GM11168 (cell line): ENCODE results near the gene STAC.
"Not testable (repeated sequence)": the region's sequence is repeated elsewhere in the genome, so short reads cannot be mapped to it uniquely, and the experiment has no call there.

Experiments
- in situ Hi-C: fragments of 300-500 bp; cut with MboI; formaldehyde crosslinking; loops from one replicate; pipeline ENCODE4 v1.12.0; 2022; ENCODE audit warnings: low sequenced_read_pairs; ENCODE audit not compliant: unreplicated experiment

Gene STAC

GRCh38 chr3:36561601-36562000 is 181.3 kb downstream of the STAC start:
- in situ Hi-C loops: no loop called here

- in situ Hi-C loops: no loop called here
Measured at GRCh38 chr3:36562945-36563344, 182.6 kb downstream of the STAC start.

- in situ Hi-C loops: no loop called here
Measured at GRCh38 chr3:36575241-36575640, 194.9 kb downstream of the STAC start.

GRCh38 chr3:36578418-36578817 is 198.1 kb downstream of the STAC start:
- in situ Hi-C loops: not testable (repeated sequence)

- in situ Hi-C loops: no loop called here
Measured at GRCh38 chr3:36579746-36580145, 199.4 kb downstream of the STAC start.

- in situ Hi-C loops: no loop called here
Measured at GRCh38 chr3:36580716-36581115, 200.4 kb downstream of the STAC start.

GRCh38 chr3:36591959-36592358 is 211.7 kb downstream of the STAC start:
- in situ Hi-C loops: no loop called here

- in situ Hi-C loops: no loop called here
Measured at GRCh38 chr3:36595511-36595910, 215.2 kb downstream of the STAC start.

GRCh38 chr3:36596419-36596818 is 216.1 kb downstream of the STAC start:
- in situ Hi-C loops: no loop called here

- in situ Hi-C loops: no loop called here
Measured at GRCh38 chr3:36597422-36597821, 217.1 kb downstream of the STAC start.
